ENCODE measurements around the gene CTNS.

DNA sequence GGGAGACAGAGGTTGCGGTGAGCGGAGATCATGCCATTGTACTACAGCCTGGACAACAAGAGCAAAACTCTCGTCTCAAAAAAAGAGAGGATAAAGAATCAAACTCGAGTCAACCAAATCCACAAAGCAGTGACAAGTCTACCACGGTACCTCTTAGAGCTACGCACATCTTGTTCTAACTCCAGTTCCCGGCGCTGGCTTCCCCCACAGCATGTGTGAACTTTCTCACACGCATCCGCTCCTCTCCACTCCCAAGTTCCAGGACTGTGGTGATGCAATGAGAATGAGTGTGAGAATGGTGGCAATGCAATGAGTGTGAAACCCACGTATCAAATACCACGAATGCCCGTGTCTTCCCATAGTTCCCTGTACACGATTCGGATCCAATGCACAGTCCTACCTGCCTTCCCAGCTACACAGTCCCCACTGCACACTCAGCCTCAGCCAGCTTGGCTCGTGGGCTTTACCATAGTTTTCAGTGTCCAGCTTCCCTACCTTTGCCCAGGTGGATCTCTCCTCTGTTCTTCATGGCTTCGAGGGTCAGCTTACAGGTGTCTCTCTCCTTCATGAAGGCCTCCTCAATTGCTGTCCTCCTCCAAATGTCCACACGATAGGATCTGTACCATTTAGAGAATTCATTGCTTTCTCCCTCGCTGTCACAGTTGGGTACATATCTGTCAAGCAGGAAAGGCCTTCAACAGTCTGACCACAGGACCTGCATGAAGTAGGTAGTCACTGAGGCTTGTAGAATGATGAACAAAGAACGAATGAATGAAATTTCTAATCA is 68.6 kb downstream of the CTNS start:
- TF ChIP-seq, protein P1, sequence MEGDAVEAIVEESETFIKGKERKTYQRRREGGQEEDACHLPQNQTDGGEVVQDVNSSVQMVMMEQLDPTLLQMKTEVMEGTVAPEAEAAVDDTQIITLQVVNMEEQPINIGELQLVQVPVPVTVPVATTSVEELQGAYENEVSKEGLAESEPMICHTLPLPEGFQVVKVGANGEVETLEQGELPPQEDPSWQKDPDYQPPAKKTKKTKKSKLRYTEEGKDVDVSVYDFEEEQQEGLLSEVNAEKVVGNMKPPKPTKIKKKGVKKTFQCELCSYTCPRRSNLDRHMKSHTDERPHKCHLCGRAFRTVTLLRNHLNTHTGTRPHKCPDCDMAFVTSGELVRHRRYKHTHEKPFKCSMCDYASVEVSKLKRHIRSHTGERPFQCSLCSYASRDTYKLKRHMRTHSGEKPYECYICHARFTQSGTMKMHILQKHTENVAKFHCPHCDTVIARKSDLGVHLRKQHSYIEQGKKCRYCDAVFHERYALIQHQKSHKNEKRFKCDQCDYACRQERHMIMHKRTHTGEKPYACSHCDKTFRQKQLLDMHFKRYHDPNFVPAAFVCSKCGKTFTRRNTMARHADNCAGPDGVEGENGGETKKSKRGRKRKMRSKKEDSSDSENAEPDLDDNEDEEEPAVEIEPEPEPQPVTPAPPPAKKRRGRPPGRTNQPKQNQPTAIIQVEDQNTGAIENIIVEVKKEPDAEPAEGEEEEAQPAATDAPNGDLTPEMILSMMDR (IDR thresholded peaks at IDR 0.05 in 4 of 5, conservative IDR thresholded peaks at IDR 0.05 in 1 of 5): no peak
- peak in 1 of 2 donors; percentile 6 for TF ChIP-seq POLR2A (IDR thresholded peaks at IDR 0.05)
